NOMO-1 (cell line): ENCODE data around the gene PUM2.
A peak's percentile ranks its signal among the peaks of the same experiment; 100 is the strongest.
"Not testable (repeated sequence)": the region's sequence is repeated elsewhere in the genome, so short reads cannot be mapped to it uniquely, and the experiment has no call there.

Source experiments
- DNase-seq, 2 experiments: peaks; one replicate each; lab custom pipeline; 2025; ENCODE audit not compliant: unreplicated experiment in 2 of 2; lab: John Stamatoyannopoulos, UW

PUM2 gene

GRCh38 chr2:20350753-20351554 lies at the start of gene PUM2:
TSS of gene PUM2 (minus strand) at chr2:20350844. CDS start at chr2:20327360, 23,484 bp downstream.
- DNase-seq = peak; percentile 93 to 99

GRCh38 chr2:20400306-20400705 lies 49.7 kb upstream of the PUM2 start:
- DNase-seq = no peak

- DNase-seq = no peak
Observed at GRCh38 chr2:20398956-20399567, 48.4 kb upstream of the PUM2 start.

GRCh38 chr2:20397811-20398447 lies 47.3 kb upstream of the PUM2 start:
- DNase-seq = no peak

GRCh38 chr2:20396356-20397000 lies 45.8 kb upstream of the PUM2 start:
- no peak for DNase-seq

GRCh38 chr2:20393986-20394385 lies 43.3 kb upstream of the PUM2 start:
- no peak for DNase-seq

GRCh38 chr2:20391951-20392699 lies 41.5 kb upstream of the PUM2 start:
- DNase-seq = no peak

- DNase-seq = no peak
Observed at GRCh38 chr2:20390524-20391123, 40.0 kb upstream of the PUM2 start.

- DNase-seq = no peak
Observed at GRCh38 chr2:20384953-20385352, 34.3 kb upstream of the PUM2 start.

- no peak for DNase-seq
Observed at GRCh38 chr2:20382965-20383810, 32.5 kb upstream of the PUM2 start.

GRCh38 chr2:20381457-20381856 lies 30.8 kb upstream of the PUM2 start:
- no peak for DNase-seq

- no peak for DNase-seq
Observed at GRCh38 chr2:20378891-20379519, 28.4 kb upstream of the PUM2 start.

GRCh38 chr2:20378341-20378740 lies 27.7 kb upstream of the PUM2 start:
- no peak for DNase-seq

- DNase-seq = no peak
Observed at GRCh38 chr2:20377741-20378140, 27.1 kb upstream of the PUM2 start.

GRCh38 chr2:20374982-20375381 lies 24.3 kb upstream of the PUM2 start:
- DNase-seq = not testable (repeated sequence)

GRCh38 chr2:20372896-20373640 lies 22.4 kb upstream of the PUM2 start:
- DNase-seq = no peak

- DNase-seq = no peak
Observed at GRCh38 chr2:20371323-20372025, 20.8 kb upstream of the PUM2 start.

GRCh38 chr2:20370191-20370590 lies 19.5 kb upstream of the PUM2 start:
- no peak for DNase-seq
